GM19463 (cell line): ENCODE results near the gene OR2L2.
"Not testable (repeated sequence)": the region's sequence is repeated elsewhere in the genome, so short reads cannot be mapped to it uniquely, and the experiment has no call there.

ENCODE experiments used
- ATAC-seq: cut with Tn5 transposase; IDR thresholded peaks from one replicate; pipeline ENCODE4 v1.9.1; 2021; ENCODE audit warnings: mild to moderate bottlenecking, moderate library complexity; ENCODE audit not compliant: unreplicated experiment

Gene OR2L2, protein sequence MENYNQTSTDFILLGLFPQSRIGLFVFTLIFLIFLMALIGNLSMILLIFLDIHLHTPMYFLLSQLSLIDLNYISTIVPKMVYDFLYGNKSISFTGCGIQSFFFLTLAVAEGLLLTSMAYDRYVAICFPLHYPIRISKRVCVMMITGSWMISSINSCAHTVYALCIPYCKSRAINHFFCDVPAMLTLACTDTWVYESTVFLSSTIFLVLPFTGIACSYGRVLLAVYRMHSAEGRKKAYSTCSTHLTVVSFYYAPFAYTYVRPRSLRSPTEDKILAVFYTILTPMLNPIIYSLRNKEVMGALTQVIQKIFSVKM

DNA sequence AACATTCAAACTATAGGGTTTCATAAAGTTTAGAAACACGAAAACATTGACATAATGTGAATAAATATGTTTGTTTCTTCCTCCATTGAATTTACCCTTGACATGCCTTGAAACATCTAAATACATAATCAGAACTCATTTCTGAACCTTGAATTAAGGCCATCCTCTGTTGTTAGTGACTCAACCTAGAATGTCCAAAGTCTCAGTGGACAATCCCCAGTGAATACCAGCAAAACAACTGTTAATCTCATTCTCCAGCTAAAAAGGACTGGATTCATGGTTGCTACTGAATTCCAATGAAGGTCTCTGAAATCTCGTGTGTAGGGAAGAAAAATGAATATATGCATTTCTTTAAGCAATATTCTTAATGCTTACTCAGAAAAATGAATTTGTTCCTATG is at the start of gene OR2L2:
TSS of gene OR2L2 (plus strand) at position 301 of the 400 bp plus-strand sequence. CDS start 8,198 bp downstream, outside the sequence.
- no peak for ATAC-seq

DNA sequence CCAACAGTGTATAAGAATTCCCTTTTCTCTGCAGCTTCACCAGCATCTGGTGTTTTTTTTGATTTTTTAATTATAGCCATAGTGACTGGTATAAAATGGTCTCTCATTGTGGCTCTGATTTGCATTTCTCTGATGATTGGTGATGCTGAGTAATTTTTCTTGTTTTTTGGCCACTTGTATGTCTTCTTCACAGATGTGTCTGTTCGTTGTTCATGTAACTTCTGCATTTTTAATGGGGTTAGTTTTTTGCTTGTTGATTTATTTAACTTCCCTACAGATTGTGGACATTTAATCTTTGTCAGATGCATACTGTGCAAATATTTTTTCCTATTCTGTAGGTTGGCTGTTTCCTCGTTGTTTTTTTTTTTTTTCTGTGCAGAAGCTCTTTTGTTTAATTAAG is 36.9 kb upstream of the OR2L2 start:
- ATAC-seq = no peak

DNA sequence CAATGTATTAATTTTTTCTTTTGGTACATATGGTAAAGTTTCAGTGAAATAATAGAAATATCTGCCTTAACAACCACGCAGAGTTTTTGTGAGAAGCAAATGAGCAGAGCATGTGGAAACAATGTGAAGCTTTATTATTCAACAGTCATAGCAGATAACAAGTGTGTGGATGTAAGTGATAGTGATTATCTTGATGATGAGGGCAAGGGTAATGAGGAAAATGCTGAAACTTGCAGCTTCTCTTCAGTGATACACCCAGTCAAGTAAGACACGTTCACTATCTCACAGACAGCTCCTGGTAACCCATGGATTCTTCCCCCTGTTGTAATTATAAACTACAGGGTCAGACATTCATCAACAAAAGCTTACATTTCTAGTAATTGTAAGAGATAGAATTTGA is 31.1 kb upstream of the OR2L2 start:
- no peak for ATAC-seq

DNA sequence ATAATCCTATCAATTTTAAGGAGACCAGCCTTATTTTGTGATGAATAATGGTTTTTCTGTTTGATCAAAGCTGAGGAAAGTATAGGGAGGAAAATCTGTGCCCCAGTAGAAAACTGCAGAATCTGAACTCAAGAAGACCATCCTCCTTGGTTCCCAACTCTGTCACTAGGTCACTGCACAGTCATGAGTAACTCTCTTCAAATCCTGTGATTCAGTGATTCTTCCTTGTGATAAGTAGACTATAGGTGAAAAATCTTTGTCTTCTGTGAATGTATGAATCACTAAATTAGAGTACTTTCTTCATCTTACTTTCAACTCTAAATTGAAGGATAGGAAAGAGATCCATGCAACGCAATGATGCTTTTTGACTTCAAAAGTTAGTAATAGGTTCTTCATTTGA is 29.7 kb upstream of the OR2L2 start:
- no peak for ATAC-seq

DNA sequence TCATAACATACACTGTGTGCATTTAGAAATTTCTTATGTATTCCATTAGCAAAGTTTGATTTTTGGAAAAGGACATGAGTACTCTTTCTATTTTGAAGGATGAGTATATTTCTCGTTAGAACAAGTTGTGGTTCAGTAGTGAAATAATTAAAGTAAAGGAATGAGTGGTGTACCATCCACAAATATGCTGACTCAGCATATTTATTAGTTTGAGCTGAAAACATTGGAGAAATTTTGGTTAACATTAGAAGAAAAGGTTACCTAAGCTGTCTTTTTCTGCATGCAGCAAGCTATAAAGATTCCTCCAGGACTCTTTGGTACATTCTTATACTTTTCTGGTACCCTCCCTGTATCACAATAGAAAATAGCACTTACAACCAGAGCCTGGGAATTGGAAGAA is 22.1 kb upstream of the OR2L2 start:
- ATAC-seq = no peak

DNA sequence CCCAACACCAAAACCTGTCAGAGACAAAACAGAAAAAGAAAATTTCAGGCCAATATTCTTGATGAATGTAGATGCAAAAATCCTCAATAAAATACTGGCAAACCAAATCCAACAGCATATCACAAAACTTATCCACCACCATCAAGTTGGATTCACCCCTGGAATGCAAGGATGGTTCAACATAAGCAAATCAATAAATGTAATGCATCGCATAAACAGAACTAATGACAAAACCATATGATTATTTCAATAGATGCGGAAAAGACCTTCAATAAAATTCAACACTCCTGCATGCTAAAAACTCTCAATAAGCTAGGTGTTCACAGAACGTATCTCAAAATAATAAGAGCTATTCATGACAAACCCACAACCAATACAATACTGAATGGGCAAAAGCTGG is 20.2 kb upstream of the OR2L2 start:
- ATAC-seq = no peak

DNA sequence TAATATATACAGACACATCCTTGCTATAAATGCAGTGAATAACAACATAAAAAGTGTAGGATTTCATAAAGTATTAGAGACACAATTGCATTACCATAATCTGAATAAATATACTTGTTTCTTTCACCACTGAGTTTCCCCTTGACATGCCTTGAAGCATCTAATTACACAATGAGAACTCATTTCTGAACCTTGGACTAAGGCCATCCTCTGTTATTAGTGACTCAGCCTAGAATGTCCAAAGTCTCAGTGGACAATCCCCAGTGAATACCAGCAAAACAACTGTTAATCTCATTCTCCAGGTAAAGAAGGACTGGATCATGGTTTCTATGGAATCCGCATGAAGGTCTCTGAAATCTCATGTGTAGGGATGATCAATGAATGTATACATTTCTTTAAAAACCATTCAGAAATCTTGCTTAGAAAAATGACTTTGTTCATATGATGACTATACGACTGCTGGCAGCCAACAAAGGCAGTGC is 16.6 kb upstream of the OR2L2 start, which contains the start of gene OR2L5:
TSS of gene OR2L5 (plus strand) at position 432 of the 482 bp plus-strand sequence. CDS start 8,288 bp downstream, outside the sequence.
- no peak for ATAC-seq

DNA sequence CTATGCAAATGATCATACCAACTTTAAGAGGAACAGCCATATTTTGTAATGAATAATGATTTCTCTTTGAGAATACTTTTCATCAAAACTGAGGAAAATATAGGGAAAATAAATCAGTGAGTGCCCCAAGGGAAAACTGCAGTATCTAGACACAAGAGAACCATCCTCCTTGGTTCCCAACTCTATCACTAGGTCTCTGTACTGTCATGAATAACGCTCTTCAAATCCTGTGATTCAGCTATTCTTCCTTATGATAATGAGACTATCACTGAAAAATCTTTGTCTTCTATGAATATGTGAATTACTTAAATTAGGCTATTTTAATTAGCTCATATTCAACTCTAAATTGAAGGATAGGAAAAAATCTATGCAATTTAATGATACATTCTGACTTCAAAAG is 14.1 kb upstream of the OR2L2 start:
- ATAC-seq = no peak

DNA sequence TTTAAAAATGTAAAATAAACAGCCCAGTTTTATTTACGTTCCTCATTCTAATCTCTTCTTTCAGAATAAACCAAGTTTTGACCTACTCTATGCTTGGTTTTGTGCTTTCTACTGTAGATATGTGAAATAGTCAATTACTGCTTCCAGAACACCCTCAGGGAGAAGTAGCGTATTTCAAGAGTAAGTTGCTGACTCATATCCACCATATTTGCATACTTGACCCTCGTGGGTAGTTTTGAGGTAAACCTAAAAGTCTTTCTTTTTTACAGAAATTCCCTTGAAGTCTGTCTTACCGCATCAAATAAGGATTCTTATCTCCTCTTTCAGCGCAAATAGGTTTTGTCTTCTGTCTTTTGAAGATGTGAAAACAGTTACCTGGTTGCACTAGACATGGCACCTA is 15.3 kb downstream of the OR2L2 start:
- no peak for ATAC-seq

DNA sequence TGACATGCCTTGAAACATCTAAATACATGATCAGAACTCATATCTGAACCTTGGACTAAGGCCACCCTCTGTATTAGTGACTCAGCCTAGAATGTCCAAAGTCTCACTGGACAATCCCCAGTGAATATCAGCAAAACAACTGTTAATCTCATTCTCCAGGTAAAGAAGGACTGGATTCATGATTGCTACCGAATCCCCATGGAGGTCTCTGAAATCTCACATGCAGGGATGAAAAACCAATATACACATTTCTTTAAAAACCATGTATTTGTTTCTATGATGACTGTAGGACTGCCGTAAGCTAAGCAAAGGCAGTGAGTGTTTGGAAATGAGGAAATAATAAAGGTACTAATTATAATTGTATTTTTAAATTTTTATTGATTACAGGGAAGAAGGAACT is 16.7 kb downstream of the OR2L2 start, which contains the start of gene OR2L3:
TSS of gene OR2L3 (plus strand) at position 301 of the 400 bp plus-strand sequence. CDS start 13,846 bp downstream, outside the sequence.
- no peak for ATAC-seq

DNA sequence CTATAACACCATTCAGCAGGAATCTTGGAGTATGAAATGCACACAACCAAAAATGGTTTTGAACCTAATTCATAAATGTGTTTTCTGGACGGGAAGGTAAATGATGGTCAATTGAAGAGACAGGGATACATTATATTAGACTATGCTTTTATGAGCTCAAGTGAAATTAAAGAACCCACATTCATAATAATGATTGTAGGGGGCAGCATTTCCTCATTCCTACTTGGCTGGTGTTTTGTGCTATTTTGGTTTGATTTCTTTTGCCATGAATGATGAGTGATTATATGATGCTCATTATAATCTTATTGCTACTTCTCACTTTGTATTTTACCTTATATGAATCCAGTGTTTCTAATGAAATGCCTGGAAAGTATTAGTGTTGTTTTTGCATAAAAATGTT is 17.1 kb downstream of the OR2L2 start:
- no peak for ATAC-seq

DNA sequence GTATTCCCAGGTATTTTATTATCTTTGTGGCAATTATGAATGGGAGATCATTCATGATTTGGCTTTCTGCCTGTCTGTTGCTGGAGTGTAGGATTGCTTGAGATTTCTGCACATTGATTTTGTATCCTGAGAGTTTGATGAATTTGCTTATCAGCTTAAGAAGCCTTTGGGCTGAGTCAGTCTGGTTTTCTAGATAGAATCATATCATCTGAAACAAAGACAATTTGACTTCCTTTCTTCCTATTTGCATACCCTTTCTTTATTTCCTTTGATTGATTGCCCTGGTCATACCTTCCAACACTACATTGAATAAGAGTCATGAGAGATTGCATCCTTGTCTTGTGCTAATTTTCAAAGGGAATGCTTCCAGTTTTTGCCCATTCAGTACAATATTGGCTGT is 24.8 kb downstream of the OR2L2 start:
- ATAC-seq = no peak

DNA sequence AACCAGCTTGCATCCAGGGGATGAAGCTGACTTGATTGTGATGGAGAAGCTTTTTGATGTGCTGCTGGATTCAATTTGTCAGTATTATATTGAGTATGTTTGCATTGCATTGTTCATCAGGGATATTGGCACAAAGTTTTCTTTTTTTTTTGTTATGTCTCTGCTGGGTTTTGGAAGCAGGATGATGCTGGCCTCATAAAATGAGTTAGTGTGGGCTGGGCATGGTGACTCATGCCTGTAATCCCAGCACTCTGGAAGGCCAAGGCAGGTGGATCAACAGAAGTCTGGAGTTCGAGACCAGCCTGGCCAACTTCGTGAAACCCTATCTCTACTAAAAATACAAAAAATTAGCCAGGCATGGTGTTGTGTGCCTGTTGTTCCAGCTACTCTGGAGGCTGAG is 25.4 kb downstream of the OR2L2 start:
- ATAC-seq = no peak

DNA sequence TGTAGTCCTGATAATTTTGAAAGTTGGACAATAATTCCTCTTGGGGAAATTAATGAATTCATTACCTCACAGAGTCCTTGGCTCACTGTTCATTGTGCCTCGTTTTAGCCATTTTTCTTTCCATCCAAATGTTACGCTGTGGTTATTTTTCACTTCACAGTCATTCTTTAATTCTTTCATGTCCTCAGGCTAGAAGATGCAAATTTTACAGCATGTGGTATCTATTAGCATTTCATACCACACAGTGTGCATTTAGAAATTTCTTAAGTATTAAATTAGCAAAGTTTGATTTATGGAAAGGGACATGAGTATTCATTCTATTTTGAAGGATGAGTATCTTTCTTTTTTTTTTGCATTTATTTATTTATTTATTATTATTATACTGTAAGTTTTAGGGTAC is 35.2 kb downstream of the OR2L2 start:
- no peak for ATAC-seq

DNA sequence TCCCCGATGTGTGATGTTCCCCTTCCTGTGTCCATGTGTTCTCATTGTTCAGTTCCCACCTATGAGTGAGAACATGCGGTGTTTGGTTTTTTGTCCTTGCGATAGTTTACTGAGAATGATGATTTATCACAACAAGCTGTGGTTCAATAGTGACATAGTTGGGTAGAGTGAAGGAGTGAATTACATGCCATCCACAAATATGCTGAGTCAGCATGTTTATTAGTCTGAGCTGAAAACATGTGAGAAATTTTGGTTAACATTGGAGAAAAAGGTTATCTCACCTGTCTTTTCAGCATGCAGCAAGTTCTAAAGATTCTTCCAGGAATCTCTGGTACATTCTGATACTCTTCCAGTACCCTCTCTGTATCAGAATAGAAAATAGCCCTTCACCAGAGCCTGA is 35.7 kb downstream of the OR2L2 start:
- no peak for ATAC-seq

DNA sequence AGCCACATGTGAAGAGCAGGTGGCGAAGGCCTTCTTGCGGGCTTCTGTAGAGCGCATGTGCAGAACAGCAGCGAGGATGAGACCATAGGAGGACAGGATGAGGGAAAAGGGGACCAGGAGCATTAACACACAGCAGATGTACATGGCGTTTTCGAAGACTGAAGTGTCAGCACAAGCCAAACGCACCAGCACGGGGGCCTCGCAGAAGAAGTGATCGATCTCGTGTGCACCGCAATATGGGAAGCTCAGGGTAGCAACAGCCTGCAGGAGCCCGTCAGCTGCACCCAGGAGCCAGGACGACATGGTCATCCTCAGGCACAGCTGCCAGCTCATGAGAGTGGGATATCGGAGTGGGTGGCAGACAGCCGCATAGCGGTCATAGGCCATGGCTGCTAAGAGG is 54.0 kb downstream of the OR2L2 start:
- ATAC-seq = not testable (repeated sequence)
